OCI-LY1 (cell line): ENCODE measurements around the gene TNFRSF14.

Source experiments
- CTCF ChIP-seq: fragments of 200-600 bp; sonication (generic), shearing (Covaris generic); IDR thresholded peaks from 2 replicates; pipeline ENCODE4 v1.5.1; 2017; ENCODE audit warnings: mild to moderate bottlenecking, antibody characterized with exemption, low read length, moderate library complexity, mixed read lengths
- EZH2 ChIP-seq: fragments of 200-600 bp; sonication (generic), shearing (Covaris generic); IDR thresholded peaks from 2 replicates; pipeline ENCODE4 v1.8.0; 2017; ENCODE audit warnings: borderline replicate concordance, mixed run types, mild to moderate bottlenecking, antibody characterized with exemption, low read length, moderate library complexity, mixed read lengths

- TF ChIP-seq CTCF = no peak
- TF ChIP-seq EZH2 = no peak
These were observed 17.3 kb upstream of the TNFRSF14 start for GRCh38 chr1:2538872-2539271.
